Measurements from ENCODE around the gene FFAR3.

Gene FFAR3

DNA sequence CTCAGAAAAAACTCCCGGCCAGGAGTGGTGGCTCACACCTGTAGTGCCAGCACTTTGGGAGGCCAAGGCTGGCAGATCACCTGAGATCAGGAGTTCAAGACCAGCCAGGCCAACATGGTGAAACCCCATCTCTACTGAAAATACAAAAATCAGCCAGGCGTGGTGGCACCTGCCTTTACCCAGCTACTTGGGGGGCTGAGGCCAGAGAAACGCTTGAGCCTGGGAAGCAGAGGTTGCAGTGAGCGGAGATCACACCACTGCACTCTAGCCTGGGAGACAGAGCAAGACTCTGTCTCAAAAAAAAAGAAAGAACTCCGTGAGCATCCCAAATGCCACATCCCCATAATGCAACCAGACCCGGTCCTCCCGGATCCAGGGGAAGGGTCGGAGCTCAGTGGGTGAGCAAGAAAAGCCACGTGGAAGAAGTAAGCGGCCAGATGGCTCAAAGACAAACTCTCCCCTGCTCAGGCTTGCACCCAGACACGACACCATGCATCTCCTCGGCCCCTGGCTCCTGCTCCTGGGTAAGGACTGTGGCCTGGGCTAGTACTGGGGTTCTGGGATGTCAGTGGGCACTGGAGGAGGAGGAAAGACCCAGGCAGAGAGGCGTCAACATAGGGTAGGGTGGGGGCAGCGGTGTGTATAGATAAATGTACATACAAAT lies 26.6 kb upstream of the FFAR3 start:
- no peak for DNase-seq

- DNase-seq: no peak
Measured at GRCh38 chr19:35332817-35333216, 25.4 kb upstream of the FFAR3 start.

DNA sequence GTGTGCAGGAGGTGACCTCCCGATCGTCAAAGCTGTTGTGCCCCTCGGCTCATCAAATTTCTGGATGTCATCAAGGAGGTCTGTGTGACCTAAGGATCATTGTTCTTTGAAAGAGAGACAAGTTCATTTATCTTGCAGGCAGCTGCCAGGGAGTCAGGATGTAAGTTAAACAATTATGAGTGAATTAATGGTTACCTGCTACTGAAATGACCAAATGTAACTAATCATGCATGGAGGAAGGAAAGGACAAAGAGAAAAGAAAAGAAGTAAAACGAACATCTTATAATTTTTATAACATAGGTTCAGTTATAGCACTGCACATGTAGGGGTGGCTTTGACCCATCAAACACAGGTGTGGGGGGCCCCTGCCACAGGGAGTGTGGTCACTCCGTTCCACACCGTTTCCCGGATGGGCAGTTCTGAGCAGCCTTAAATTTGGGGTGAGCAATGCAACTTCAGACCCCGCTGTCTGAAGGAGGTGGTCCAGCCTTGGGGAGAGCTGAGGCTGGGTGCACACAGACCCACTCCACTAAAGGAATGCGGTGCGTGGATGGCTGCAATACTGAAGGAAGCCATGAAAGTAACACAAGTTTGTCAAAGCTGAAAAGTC lies 24.0 kb upstream of the FFAR3 start:
- DNase-seq: no peak

- DNase-seq: no peak
Measured at GRCh38 chr19:35336166-35336955, 21.9 kb upstream of the FFAR3 start.

DNA sequence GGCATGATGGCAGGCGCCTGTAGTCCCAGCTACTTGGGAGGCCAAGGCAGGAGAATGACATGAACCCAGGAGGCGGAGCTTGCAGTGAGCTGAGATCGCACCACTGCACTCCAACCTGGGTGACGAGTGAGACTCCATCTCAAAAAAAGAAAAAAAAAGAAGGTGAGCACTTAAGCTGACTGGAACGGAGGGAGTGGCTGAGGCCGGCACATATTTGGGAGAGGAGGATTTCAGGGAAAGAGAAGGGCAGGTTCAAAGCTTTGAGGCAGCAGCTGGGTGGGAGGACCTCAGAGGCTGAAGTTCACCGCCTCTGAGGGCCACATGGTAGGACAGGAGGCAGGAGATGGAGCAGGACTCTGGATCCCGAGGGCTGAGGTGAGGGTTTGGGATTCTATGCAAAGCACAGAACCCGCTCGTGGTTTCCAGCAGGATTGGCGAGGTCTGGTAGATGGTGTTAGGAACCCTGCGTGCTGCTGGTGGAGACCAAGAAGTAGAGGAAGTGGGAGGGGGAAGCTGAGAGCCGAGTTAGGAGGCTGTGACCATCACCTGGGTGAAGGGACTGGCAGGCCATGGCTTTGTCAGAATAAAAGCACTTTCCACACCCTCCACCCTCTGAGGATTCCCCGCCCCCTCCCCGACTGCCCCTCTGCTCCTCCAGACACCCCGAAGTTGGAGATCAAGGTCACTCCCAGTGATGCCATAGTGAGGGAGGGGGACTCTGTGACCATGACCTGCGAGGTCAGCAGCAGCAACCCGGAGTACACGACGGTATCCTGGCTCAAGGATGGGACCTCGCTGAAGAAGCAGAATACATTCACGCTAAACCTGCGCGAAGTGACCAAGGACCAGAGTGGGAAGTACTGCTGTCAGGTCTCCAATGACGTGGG lies 20.9 kb upstream of the FFAR3 start:
- no peak for DNase-seq

- no peak for DNase-seq
Measured at GRCh38 chr19:35337984-35338296, 20.3 kb upstream of the FFAR3 start.

DNA sequence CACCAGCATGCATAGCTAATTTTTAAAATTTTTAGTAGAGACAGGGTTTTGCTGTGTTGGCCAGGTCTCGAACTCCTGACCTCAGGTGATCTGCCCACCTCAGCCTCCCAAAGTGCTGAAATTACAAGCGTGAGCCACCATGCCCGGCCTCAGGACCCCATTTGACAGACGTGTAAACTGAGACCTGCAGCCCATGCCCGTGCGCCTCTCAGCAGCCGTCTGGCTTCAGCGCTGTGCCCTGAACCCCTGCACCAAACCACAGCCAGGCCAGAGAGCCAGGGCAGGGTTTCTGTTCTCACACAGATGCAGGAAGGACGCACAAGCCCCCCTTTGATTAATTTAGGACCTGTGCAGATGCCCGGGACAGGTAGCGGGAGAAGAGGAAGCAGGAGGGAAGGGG lies 17.8 kb upstream of the FFAR3 start:
- no peak for DNase-seq

- DNase-seq: no peak
Measured at GRCh38 chr19:35341006-35341405, 17.3 kb upstream of the FFAR3 start.

DNA sequence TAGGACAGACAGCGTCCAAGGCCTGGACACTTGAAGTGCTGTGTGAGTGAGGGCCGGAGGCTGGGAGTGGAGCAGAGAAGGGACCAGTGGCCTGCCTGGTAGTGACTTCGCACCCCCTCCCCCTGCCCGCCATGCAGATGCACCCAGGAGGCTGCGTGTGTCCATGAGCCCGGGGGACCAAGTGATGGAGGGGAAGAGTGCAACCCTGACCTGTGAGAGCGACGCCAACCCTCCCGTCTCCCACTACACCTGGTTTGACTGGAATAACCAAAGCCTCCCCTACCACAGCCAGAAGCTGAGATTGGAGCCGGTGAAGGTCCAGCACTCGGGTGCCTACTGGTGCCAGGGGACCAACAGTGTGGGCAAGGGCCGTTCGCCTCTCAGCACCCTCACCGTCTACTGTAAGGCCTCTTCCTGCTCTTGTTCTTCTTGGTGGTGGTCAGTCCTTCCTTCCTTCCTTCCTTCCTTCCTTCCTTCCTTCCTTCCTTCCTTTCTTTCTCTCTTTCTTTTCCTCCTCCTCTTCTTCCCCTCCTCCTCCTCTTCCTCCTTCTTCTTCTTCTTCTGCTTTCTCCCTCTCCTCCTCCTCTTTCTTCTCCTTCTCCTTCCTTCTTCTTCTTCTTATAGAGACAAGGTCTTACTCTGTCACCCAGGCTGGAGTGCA lies 16.6 kb upstream of the FFAR3 start:
- no peak for DNase-seq

GRCh38 chr19:35342430-35342829 lies 15.8 kb upstream of the FFAR3 start:
- peak; percentile 92 to 93 for DNase-seq

- DNase-seq: no peak
Measured at GRCh38 chr19:35344511-35345031, 13.7 kb upstream of the FFAR3 start.

- no peak for DNase-seq
Measured at GRCh38 chr19:35345671-35346111, 12.6 kb upstream of the FFAR3 start.

DNA sequence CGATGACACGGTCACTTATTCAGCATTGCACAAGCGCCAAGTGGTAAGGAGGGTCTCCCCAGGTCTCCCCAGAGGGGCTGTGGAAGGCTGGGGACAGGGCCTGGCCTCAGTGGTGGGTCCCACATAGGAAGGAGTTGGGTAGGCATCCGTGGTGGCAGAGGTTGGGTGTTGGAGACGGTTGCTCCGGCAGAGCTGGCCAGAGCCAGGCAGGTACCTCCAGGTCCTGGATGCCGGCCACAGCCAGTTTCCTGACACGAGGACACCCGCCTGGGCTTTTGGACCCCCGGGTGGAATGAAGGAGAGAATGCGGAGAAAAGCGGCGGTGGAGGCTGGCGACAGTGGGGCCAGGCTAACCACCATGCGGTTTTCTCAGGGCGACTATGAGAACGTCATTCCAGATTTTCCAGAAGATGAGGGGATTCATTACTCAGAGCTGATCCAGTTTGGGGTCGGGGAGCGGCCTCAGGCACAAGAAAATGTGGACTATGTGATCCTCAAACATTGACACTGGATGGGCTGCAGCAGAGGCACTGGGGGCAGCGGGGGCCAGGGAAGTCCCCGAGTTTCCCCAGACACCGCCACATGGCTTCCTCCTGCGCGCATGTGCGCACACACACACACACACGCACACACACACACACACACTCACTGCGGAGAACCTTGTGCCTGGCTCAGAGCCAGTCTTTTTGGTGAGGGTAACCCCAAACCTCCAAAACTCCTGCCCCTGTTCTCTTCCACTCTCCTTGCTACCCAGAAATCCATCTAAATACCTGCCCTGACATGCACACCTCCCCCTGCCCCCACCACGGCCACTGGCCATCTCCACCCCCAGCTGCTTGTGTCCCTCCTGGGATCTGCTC lies 11.8 kb upstream of the FFAR3 start:
- no peak for DNase-seq

DNA sequence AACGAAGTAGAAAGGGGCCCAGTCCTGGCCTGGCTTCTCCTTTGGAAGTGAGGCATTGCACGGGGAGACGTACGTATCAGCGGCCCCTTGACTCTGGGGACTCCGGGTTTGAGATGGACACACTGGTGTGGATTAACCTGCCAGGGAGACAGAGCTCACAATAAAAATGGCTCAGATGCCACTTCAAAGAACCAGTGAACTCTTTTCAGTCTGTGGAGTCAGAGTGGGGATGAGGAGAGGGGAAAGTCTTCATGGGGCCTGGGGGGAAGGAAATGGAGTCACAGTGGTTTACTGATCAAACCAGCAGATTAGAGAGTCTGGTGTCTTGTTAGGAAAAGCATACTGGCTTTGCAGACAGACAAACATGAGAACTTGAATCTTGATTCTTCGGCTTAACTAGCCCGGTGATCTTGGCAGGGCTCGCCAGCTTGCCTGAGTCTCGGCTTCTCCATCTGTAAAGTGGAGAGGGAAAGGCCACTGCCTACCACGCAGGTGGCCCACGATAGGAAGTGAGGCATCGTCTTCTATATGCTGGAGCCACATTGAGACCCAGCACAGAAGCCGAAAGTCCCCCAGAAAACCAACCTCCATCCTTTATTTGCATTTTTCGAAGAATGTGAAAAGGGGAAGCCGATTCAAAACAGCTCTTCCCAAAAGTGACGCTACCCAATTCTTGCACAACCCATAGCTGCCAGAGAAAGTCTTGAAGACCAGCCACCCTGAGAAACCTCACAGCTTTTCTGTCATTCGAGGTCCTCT lies 10.9 kb upstream of the FFAR3 start, which contains the start of gene FFAR1:
TSS of gene FFAR1 (plus strand) at position 732 of the 759 bp plus-strand sequence. CDS start 3,650 bp downstream, outside the sequence.
- DNase-seq: no peak

DNA sequence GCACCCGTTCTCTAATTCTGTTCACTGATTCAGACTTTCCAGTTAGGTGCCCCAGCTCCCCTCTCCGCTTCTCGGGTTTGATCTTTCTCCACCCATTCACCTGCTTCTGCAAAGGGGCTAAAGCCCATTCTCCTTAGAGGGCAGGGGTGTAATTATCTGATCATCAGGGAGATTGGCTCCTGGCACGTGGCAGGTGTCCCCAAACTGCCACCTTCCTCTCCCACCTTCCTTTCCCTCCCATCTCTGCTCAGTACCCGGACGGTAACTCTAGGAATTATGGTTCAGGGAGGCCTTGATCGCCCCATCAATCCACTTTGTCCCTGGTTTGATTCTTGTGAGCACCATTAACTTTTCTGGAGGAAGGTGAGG lies 10.3 kb upstream of the FFAR3 start:
- DNase-seq: no peak

GRCh38 chr19:35348911-35349611 lies 9.2 kb upstream of the FFAR3 start:
- no peak for DNase-seq

- no peak for DNase-seq
Measured at GRCh38 chr19:35349614-35350521, 8.4 kb upstream of the FFAR3 start.

DNA sequence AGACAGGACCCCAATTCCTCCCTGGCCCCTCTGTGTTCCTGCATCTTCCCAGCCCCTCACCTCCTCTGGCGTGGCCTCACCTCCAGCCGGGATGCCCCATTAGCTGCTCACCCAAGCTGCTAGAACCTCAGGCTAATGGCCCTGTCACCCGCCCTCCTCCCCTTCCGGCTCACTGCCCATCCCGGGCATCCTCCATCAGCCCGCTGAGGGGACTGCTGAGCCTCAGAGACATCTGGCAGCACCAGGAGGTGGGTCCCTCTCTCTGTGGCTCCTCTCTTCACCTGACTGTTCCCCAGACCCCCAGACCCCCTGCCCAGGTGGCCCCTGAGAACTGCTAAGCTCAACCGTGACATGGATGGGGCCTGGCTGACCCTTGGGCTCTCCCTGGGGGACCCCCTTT lies 7.7 kb upstream of the FFAR3 start:
- no peak for DNase-seq

Measured in NCI-H524 (cell line).